Dedifferentiated amniotic fluid mesenchymal stem cell (primary cell): Measurements from ENCODE around the gene MXRA7.
"Not testable (repeated sequence)": the region's sequence is repeated elsewhere in the genome, so short reads cannot be mapped to it uniquely, and the experiment has no call there.

Experiments
- DNase-seq: peaks from one replicate; pipeline ENCODE4 v3.0.0-alpha.2; 2016; ENCODE audit errors: extremely low spot score

Gene MXRA7

GRCh38 chr17:76644995-76645394 lies 65.8 kb downstream of the MXRA7 start:
- DNase-seq: no peak

GRCh38 chr17:76643553-76644148 lies 67.1 kb downstream of the MXRA7 start, which contains the start of gene ST6GALNAC1:
ST6GALNAC1 (minus strand) TSS chr17:76643757; CDS start chr17:76643638, 119 bp downstream.
- no peak for DNase-seq

GRCh38 chr17:76642994-76643393 lies 67.8 kb downstream of the MXRA7 start:
- DNase-seq: no peak

GRCh38 chr17:76642032-76642561 lies 68.7 kb downstream of the MXRA7 start:
- no peak for DNase-seq

- DNase-seq: no peak
Observed at GRCh38 chr17:76641501-76641900, 69.3 kb downstream of the MXRA7 start.

- DNase-seq: no peak
Observed at GRCh38 chr17:76640550-76641380, 70.0 kb downstream of the MXRA7 start.

- no peak for DNase-seq
Observed at GRCh38 chr17:76638263-76638662, 72.5 kb downstream of the MXRA7 start.

- not testable (repeated sequence) for DNase-seq
Observed at GRCh38 chr17:76636486-76637206, 74.1 kb downstream of the MXRA7 start.

- peak; percentile 23 for DNase-seq
Observed at GRCh38 chr17:76635659-76636360, 75.0 kb downstream of the MXRA7 start.

GRCh38 chr17:76635039-76635438 lies 75.7 kb downstream of the MXRA7 start:
- no peak for DNase-seq

- DNase-seq: no peak
Observed at GRCh38 chr17:76633628-76634328, 77.0 kb downstream of the MXRA7 start.

GRCh38 chr17:76631821-76632565 lies 78.8 kb downstream of the MXRA7 start:
- no peak for DNase-seq

GRCh38 chr17:76630151-76630550 lies 80.6 kb downstream of the MXRA7 start:
- DNase-seq: no peak
